ENCODE results near the gene EPX. TPM values are rescaled to one million over a fixed set of nuclear protein-coding genes. Genes with fewer than 3 reads are reported as not detected.

EPX gene
- polyA plus RNA-seq, 2 of the 4 experiments (the other 2 are of a cell fraction) = not detected

DNA sequence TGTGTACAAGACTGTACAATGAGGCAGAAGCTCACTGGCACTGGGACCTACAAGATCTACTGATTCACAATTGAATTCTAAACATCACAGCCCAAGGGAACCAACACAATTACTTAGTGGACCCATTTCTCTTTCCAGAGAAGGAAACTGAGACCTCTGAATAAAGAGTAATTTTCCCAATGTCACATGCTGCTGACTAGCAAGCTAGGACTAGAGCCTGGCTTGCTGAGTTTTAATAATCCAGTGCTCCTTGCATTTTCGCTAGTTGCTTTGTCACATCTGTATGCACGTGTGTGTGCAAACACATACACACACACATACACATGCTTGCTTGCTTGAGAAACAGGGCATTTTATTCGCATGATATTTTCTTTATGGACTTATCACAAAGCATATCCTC, 42.0 kb downstream of the EPX start:
- FAIRE-seq = no peak

GRCh38 chr17:58235821-58236220, 43.3 kb downstream of the EPX start:
- POLR2A ChIA-PET = interaction anchor here (0.8 to 1.4 kb wide), 3 partner anchors 17 to 396 kb away, joined by 3 read pairs; partner anchors contain the start of gene MKS1
- DNase-seq (ENCODE audit: low read depth in 1 of 2, low spot score in 1 of 2) = no peak
- whole genome bisulfite sequencing (ENCODE audit: missing lambda C conversion rate) = 8% methylated on average over 1 of the region's 1 CpG

More for the DNA sequence above, 42.0 kb downstream of the EPX start:
- DNase-seq (ENCODE audit: low read depth in 1 of 2, low spot score in 1 of 2) (no peak), ATAC-seq (no peak)
- no peaks in the 10 kb centered on the region for H3K9me3 ChIP-seq
- no peak overlapping the region for H3K4me2 ChIP-seq
- CTCF ChIA-PET = interaction anchor here (1.1 to 5.7 kb wide), 2 partner anchors 14 to 57 kb away, joined by 3 to 68 read pairs; no protein-coding TSS in a partner anchor
- POLR2A ChIA-PET = no interaction called here
- no peak overlapping the region for H3K27ac ChIP-seq
- no peak overlapping the region for H3K4me3 ChIP-seq
- 28% methylated on average over 3 of the region's 3 CpGs for WGBS (ENCODE audit: missing lambda C conversion rate)
- TF ChIP-seq, protein P1, sequence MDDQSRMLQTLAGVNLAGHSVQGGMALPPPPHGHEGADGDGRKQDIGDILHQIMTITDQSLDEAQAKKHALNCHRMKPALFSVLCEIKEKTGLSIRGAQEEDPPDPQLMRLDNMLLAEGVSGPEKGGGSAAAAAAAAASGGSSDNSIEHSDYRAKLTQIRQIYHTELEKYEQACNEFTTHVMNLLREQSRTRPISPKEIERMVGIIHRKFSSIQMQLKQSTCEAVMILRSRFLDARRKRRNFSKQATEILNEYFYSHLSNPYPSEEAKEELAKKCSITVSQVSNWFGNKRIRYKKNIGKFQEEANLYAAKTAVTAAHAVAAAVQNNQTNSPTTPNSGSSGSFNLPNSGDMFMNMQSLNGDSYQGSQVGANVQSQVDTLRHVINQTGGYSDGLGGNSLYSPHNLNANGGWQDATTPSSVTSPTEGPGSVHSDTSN (IDR thresholded peaks at IDR 0.05) = no peak
- TF ChIP-seq HES2 (IDR thresholded peaks at IDR 0.05) (no peak), HOXB13 (CRISPR knock-in tag; IDR thresholded peaks at IDR 0.05; ENCODE audit: low read depth) (no peak), RFX5 (IDR thresholded peaks at IDR 0.05) (no peak), CTCF (IDR thresholded peaks at IDR 0.05) (no peak)
- H3K4me1 ChIP-seq = no peaks in the 10 kb centered on the region

DNA sequence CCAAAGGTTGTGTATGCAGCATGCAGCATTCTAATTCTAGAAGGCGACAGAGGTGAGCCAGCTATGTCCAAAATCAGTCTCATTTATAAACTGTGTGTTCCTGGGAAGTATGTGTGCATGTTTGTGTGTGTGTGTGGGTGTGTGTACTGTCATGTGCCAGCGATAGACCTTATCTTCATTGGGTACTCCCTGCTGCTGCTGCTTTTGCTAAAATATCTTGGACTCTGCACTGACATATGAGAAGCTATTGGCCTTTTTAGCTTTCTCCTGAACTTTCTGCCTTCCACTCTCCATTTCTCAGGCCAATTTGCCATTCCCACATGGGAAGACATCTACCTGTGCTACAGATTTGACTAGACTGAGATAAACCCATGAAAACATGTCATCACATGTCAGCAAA, 43.9 kb downstream of the EPX start:
- TF ChIP-seq, protein P2, sequence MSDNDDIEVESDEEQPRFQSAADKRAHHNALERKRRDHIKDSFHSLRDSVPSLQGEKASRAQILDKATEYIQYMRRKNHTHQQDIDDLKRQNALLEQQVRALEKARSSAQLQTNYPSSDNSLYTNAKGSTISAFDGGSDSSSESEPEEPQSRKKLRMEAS (IDR thresholded peaks at IDR 0.05) = no peak
- TF ChIP-seq, protein P1 (IDR thresholded peaks at IDR 0.05) = no peak
- TF ChIP-seq CBX2 (IDR thresholded peaks at IDR 0.05; ENCODE audit: borderline replicate concordance, low read depth) = no peak
- FAIRE-seq (no peak), ATAC-seq (no peak), DNase-seq (ENCODE audit: low read depth in 1 of 2, low spot score in 1 of 2) (no peak)
- Histone ChIP-seq H3K9me3 (no peaks in the 10 kb centered on the region), H3K27ac (no peak overlapping the region), H3K4me1 (no peaks in the 10 kb centered on the region), H3K4me2 (no peak overlapping the region), H3K4me3 (no peak overlapping the region)
- CTCF ChIA-PET = interaction anchor here (0.6 to 5.7 kb wide), 11 partner anchors 8 to 418 kb away, joined by 3 to 68 read pairs (median 3); partner anchors contain the start of gene MKS1
- WGBS (ENCODE audit: missing lambda C conversion rate) = 9% methylated on average over 2 of the region's 2 CpGs
- POLR2A ChIA-PET = interaction anchor here (0.6 to 1.4 kb wide), 3 partner anchors 17 to 395 kb away, joined by 3 to 4 read pairs (median 3); partner anchors contain the start of gene MKS1

More at GRCh38 chr17:58235821-58236220, 43.3 kb downstream of the EPX start:
- H3K4me3 ChIP-seq = no peak overlapping the region
- no peaks in the 10 kb centered on the region for H3K9me3 ChIP-seq
- no peak overlapping the region for H3K4me2 ChIP-seq
- TF ChIP-seq NFE2L2 (conservative IDR thresholded peaks at IDR 0.05; ENCODE audit: low read length) = no peak
- no peak for TF ChIP-seq ZC3H11A (IDR thresholded peaks at IDR 0.05)
- no peak for TF ChIP-seq CHD2 (IDR thresholded peaks at IDR 0.05; ENCODE audit: low read length, partially characterized antibody)
- no peak for TF ChIP-seq REST (IDR thresholded peaks at IDR 0.05)
- no peak for TF ChIP-seq JUNB (IDR thresholded peaks at IDR 0.05)
- TF ChIP-seq PHF8 (IDR thresholded peaks at IDR 0.05; ENCODE audit: borderline replicate concordance, low read depth) = no peak
- TF ChIP-seq GATA3 (IDR thresholded peaks at IDR 0.05; ENCODE audit: borderline replicate concordance) = no peak
- no peaks in the 10 kb centered on the region for H3K4me1 ChIP-seq
- no peak; a peak in 1 of 6 replicates for ATAC-seq
- CTCF ChIA-PET = interaction anchor here (1.0 to 5.7 kb wide), 9 partner anchors 8 to 99 kb away, joined by 3 to 68 read pairs (median 3); partner anchors contain the start of gene MKS1
- H3K27ac ChIP-seq = no peak overlapping the region
- no peak for FAIRE-seq
